GM19351 (cell line): ENCODE results near the gene AKIRIN2.

Source experiments
- ATAC-seq: cut with Tn5 transposase; IDR thresholded peaks from one replicate; pipeline ENCODE4 v1.9.1; 2021; ENCODE audit warnings: mild to moderate bottlenecking, moderate library complexity; ENCODE audit not compliant: unreplicated experiment

AKIRIN2 gene

DNA sequence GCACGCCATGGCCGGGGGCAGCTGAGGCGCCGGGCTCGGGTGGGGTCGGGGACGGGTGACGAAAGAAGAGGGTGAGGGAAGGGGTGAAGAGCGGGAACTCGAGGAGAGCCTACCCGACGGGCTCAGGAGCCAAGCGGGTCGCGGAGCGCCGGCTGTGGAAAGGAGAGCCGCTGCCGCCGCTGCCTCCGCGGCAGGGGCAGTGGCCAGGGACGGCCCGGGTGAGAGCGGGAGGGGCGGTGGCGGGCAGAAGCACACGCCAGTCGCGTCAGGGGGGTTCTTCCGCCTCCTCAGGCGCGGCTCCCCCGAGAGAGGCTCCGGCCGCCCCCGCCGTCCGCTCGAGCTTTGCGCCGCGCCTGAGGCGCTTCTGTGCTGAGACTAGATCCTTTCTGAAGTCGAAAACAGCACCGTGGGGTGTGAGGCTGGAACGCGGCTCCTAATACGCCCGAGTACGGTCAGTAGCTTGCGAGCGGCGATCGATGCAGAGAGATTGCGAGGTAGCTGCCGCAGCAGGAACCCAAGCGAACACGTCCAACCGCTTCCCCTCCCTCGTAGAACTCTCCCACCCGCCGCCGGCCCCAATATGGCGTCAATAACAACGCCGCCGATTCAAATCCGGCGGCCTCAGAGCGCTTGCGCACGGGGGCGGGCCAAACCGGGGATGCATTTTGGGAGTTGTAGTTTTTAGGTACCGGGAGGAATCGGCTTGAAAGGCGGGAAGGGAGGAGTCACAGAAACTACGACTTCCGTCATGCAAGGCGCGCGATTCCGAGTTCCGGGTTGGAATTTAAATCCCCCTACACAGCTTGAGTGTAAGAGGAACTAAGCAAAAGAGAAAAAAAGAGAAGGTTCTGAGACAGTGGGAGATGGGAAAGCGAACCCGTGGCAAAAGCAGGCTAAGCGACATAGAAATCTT lies at the start of gene AKIRIN2:
Gene AKIRIN2 (minus strand): TSS at position 558 of the 913 bp plus-strand sequence. CDS start 549 bp downstream, at position 9.
- ATAC-seq: peak; percentile 60

- ATAC-seq: no peak
These were observed 45.6 kb upstream of the AKIRIN2 start for GRCh38 chr6:87747646-87748045.

GRCh38 chr6:87745966-87746721 lies 44.1 kb upstream of the AKIRIN2 start:
- no peak for ATAC-seq

DNA sequence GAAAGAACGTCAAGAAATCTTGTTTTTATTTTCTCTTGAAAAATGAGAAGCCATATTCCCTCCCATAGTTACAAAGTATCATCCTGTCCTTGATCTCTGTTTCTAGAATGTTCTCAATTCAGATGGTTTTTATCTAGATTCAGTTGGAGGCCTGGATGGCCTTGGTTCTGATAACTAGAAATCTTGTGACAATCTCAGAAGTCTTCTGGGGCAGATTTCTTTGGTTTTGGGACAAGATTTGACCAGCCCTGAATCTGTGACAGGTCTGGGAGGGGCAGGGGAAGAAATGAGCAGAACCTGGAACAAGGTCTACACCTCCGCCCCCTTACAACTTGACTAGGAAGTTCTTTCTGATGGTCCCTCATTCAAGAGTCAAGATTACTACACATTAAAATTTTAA lies 41.4 kb upstream of the AKIRIN2 start:
- no peak for ATAC-seq

- ATAC-seq: peak; percentile 59
These were observed 40.1 kb upstream of the AKIRIN2 start for GRCh38 chr6:87742106-87742505.

DNA sequence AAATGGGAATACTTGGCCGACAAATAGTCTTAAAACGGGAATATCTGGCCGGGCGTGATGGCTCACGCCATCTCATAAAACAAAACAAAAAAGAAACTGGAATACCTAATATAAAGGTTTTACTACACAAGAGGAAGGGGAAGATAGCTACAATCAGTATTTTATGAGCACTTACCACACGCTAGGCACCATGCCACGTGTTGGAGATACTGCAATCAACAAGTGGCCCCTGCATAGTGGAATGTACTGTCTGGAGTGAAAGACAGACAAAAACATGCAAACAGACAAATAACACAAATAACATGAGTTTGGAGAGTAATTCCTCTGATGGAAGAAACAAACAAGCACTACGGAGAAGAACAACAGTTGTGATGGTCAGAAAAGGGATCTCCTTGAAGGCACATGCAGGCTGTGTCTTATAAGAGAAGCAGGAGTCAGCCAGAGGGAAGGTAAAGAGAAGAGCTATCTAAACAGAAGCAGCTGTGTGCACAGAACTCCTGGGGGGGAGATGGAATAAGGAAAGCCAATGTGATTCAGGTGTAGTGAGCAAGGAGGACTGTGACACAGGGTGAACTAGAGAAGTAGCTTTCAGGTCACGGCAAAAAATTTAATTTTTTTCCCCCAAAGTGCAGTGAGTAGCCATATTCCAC lies 39.1 kb upstream of the AKIRIN2 start:
- ATAC-seq: no peak

DNA sequence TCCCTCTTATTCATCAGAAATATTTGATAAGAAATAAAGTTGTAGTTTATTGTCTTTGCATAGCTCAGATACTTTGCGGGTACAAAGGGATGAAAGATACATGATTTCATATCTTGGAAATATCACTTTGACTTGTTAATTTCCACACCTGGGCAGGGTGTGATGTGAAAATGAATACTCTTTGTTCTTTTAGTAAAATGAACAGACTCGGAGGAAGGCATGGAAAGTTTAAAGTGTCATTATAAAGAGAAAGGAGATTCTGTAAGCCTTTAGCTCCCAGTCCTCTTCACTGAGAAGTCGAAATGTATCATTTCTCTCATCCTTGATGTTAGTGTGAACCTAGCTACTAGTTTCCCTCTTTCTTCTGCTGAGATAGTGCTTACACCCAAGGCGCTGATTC lies 36.7 kb upstream of the AKIRIN2 start:
- ATAC-seq: no peak

DNA sequence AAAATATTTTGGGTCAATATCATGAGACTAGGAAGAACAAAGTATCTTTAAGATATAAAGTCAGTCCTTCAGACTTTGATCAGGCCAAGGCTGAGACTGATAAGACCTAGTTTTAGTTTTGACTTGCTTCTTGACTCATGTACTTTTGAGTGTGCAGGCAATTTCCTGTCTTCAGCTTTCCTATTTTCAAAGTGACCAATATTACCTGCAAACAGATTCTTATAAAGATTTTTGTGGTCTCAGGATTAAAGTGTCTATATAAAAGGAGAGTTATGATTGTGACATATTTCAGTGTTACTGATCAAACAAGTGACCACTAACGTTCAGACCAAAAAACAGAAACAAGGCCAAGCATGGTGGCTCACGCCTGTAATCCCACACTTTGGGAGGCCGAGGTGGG lies 36.0 kb upstream of the AKIRIN2 start:
- ATAC-seq: peak; percentile 36

DNA sequence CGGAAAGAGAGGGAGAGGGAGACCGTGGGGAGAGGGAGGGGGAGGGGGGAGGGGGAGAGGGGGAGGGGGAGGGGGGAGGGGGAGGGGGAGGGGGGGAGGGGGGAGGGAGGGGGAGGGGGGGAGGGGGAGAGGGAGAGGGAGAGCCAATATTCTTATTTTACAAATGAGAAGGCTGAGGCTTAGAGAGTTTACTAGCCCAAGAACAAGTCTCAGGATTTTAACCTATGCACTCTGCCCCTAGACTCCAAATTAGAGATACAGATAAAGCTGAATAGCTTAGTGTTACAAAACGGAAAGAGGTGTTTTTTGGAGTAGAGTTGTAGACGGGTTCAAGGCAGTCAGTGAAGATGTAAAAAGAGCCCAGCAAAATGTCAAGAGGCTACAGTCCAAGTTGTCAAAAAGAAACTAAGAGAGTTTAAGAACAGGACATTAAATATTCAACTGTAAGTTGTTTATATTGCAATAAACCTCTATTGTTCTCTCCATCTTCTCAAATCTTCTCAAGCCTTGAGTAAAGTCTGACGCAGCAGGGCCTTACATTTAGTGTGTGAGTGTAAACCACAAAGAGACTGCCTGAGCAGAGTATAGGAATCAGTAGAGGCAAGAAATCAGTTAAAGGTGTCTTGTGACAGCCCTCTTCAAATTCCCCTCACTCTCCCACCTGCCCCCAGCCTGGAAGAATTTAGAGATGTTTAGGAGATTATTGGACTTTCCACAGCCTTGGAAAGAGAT lies 34.9 kb upstream of the AKIRIN2 start:
- peak; percentile 59 for ATAC-seq

GRCh38 chr6:87731818-87732661 lies 30.0 kb upstream of the AKIRIN2 start:
- peak; percentile 51 for ATAC-seq

DNA sequence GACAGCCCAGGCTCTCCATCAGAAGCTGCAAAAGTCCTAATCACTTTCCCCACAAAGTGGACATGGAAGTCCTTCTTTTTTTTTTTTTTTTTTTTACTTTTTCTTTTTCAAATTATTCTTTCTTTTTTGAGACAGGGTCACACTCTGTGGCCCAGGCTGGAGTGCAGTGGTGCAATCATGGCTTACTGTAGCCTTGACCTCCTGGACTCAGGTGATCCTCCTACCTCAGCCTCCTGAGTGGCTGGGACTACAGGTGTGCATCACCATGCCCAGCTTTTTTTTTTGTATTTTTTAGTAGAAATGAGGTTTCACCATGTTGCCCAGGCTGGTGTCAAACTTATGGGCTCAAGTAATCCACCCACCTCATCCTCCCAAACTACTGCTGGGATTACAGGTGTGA lies 29.0 kb upstream of the AKIRIN2 start:
- no peak for ATAC-seq

DNA sequence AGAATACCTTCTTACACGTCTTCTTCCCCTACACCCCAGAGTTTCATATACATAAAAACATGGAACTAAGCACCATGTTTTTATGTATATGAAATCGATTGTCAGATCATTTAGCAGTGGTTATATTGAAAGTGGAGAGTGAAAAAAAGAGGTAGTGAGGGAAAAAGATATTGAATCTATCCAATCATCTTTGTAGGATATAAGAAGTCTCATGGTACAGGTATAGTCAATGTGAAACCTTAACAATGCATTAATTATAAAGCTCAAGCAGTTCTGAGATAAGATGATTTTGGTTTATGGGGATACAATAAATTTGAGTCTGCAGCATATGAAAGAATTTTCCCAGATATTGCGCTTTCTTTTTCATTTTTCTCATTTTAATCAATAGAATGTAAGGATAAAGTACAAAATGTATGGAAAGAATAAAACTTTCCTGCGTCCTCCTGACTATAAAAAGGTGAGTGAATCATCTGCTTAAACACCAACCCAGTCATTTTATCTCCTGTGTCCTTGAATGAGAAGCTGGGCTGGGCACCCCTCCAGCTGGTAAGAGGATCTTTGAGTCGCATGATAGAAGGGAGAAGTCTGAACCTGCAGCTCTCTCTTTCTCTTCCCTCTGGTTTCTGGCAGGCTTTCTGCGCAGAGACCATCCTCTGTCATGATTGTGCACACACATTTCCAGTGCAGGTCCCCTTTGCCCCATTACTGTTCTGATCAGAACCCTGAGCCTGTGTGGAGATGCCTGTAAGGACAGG lies 28.1 kb upstream of the AKIRIN2 start:
- no peak for ATAC-seq

GRCh38 chr6:87728706-87729105 lies 26.7 kb upstream of the AKIRIN2 start:
- ATAC-seq: no peak

DNA sequence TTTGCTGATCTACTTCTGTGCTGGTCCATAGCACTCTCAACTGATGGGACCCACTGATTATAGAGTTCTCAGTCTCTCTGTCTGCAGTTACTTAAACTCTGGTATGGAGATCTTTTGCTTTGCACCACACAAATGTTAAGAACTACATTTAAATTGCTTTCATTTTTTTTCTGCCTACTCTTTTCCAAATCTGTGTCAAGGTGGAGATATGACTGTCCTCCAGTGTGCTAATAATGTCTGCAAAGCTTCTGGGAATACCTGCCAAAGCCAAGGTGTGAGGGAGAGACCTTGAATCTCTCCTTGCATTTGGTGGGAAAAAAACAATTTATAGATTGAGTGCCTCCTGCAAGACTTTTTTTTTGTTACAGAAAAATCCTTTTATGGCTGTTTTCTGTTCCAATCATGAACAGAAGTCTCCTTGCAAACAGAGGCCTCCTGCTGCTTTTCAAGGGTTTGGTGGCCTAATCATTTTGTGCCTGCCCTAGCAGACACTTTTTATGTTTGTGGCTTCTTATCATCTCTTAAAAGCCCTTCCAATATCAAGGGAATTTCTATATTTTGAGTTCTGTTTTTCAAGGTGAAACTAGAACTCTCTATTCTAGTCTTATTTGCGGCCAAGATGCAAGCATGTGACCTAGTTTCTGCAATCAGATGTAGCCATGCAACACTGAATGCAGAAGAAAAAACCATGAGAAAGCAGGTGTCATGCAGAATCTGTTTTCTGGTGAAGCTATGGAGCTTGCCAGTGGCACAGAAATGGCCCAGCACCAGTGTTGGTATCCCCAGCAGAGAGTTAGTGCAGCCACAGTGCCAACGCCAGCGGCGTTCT lies 23.2 kb upstream of the AKIRIN2 start:
- ATAC-seq: peak; percentile 81

GRCh38 chr6:87723170-87724078 lies 21.4 kb upstream of the AKIRIN2 start:
- peak; percentile 40 for ATAC-seq

- ATAC-seq: no peak
These were observed 20.6 kb upstream of the AKIRIN2 start for GRCh38 chr6:87722540-87723169.

- ATAC-seq: no peak
These were observed 19.3 kb upstream of the AKIRIN2 start for GRCh38 chr6:87721311-87721710.
